Measurements from ENCODE around the gene ESAM.
"Not testable (repeated sequence)": the region's sequence is repeated elsewhere in the genome, so short reads cannot be mapped to it uniquely, and the experiment has no call there.

ESAM gene

DNA sequence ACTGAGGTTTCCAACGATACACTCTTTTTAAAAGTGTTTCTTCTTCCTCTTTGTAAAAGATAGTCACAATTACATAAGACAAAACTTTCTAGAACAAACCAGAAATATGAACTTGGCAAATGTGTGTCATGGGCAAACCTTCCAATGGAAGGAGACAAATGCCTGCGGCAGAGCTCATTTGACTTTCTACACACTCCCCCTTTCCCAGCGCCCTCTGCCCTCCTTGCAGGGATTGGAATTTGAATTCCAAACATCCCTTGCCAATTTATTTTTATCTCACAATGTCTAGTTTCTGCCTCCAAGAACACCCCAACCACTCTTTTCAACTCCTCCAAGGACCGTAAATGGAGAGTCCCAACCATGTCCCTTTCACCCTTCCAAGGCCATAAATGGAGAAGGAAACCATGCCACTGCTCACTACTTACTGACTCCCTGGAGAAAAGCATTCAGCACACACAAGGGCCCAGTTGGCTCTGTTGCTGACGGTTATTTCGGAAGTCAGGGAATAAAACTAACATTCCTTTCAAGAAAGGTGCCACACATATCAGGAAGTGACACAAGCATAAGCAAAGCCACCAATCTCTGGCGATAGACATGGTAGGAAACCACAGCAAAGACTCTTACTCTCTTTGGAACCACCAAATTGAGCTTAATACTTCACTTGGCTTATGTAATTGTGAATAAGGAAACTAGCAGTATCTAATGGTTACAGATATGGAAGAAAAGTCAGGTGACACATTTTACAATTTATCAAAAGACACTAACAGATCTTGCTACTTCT, 15.0 kb upstream of the ESAM start:
- no peak for DNase-seq (ENCODE audit: low read depth, low spot score)
- no peak overlapping the region for H3K27ac ChIP-seq

DNA sequence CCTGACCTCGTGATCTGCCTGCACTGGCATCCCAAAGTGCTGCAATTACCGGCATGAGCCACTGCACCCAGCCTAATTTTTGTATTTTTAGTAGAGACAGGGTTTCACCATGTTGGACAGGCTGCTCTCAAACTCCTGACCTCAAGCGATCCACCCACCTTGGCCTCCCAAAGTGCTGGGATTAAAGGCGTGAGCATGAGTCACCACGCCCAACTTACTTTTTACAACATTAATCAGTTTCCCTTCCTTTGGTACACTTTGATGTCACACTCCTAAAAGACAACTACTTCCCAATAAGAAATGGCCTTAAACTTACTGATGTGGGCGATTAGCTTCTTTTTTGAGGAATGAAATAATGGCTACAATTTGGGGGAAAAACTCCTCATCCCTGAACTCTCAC, 8.9 kb upstream of the ESAM start:
- not testable (repeated sequence) for H3K27ac ChIP-seq

GRCh38 chr11:124769806-124770774, 8.0 kb upstream of the ESAM start:
- no peak for DNase-seq (ENCODE audit: low read depth, low spot score)
- no peak overlapping the region for H3K27ac ChIP-seq

More for the DNA sequence above, 8.9 kb upstream of the ESAM start:
- not testable (repeated sequence) for DNase-seq (ENCODE audit: low read depth, low spot score)

DNA sequence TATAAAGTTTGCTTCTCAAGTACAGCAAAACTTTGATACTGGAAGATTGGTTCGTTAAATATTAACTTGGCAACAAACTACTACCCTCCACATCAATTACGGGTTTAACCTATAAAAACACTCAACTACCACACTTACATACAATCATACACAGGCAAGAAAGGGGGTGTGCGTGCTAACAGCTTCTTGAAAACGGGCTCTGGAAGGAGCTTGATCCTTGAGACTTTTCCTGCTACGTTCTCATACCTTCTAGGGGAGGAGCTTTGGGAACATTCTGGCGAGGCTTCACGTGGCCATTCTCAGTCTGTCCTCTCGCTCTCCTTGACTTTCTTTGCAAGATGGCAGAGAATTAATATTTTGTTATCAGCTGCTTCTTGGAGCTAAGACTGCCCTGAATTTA, 6.8 kb upstream of the ESAM start:
- no peak overlapping the region for H3K27ac ChIP-seq
- DNase-seq (ENCODE audit: low read depth, low spot score): no peak

- no peak overlapping the region for H3K27ac ChIP-seq
- DNase-seq (ENCODE audit: low read depth, low spot score): no peak
Measured at GRCh38 chr11:124766156-124766555, 4.1 kb upstream of the ESAM start.

DNA sequence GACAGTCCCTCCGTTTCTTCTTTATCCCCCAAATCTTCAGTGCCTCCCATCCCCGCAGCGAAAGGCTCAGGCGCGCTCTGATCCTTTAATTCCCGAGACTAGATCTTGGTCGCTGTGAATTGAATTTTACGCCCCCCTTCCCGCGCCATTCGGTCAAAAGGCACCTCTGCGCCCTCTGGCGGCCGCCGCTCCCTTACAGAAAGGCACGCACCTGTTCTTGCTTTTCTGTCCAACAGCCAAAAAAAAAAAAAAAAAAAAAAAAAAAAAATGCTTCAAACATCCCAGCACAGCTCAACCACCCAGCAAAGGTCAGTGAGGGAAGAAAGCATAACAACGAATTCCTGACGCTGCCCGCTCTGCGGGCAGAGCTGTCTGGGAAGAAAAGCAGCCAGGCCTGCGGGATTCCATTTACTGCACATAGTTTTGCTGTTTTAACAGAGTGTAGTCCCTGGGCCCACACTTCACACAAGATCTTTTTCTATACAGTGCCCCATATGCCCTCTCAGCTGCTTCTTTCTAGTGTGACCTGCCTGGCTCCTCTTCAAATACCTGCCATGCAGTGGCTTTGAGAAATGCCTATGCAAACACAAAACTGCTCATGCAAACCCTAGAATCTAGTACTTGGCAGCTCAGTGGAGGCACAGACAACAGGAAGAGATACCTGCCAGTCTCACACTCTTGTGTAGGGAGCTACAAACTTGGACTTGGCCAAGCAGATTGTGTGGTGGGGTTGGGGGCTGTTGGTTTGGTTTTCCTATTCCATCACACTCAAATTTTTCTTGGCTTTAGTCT, 1.3 kb upstream of the ESAM start:
- no peak for DNase-seq (ENCODE audit: low read depth, low spot score)
- no peak overlapping the region for H3K27ac ChIP-seq

GRCh38 chr11:124762624-124763155, 600 bp upstream of the ESAM start:
- no peak overlapping the region for H3K27ac ChIP-seq
- DNase-seq (ENCODE audit: low read depth, low spot score): no peak

- H3K27ac ChIP-seq: no peak overlapping the region
- no peak for DNase-seq (ENCODE audit: low read depth, low spot score)
Measured at GRCh38 chr11:124761301-124762104, 587 bp downstream of the ESAM start.

GRCh38 chr11:124760806-124761205, 1.3 kb downstream of the ESAM start:
- H3K27ac ChIP-seq: no peak overlapping the region
- DNase-seq (ENCODE audit: low read depth, low spot score): no peak

- no peak overlapping the region for H3K27ac ChIP-seq
- DNase-seq (ENCODE audit: low read depth, low spot score): no peak
Measured at GRCh38 chr11:124760205-124760652, 1.9 kb downstream of the ESAM start.

GRCh38 chr11:124759266-124760204, 2.6 kb downstream of the ESAM start:
- no peak for DNase-seq (ENCODE audit: low read depth, low spot score)
- H3K27ac ChIP-seq: no peak overlapping the region

DNA sequence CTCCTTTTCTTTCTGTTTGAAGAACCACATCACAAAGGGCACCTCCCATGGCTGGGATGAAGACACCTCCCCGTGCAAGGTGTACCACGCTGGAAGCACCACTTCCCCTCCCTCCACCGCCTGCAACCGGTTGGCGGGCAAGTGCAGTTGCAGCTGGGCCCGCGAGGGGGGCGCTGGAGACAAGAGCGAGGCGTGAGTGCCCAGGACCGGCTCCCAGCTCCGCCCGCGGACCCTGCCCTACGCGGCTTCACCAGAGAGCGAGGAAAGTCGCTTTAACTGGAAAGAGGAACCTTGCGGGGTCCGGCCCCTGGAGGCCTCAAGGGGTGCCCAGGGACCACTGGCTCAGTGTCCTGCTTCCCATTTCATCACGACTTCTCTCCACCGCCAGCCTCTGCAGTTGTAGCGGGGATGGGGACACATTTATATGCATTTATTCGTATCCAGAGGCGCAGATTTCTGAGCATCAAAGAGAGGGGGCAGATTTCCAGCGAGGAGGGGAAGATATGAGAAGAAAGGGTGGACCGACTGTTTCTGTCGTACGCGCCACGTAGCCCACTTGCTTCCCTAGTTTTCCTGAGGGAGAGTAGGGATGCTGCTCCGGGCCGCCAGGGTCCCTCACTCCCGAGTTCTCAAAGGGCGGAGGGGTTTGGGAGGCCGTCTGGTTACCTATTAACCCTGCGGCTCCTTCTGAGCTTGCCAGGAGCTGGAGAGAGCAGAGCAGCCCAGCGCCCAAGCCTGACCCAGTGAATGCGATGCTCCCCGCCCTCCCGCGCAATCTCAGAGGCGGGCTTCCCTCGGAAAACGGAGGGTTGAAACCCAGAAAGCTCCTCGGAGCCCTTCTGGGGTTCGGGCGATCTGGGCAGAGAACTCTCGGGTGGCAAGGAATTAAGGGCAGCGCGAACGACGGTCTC, 3.5 kb downstream of the ESAM start:
- DNase-seq (ENCODE audit: low read depth, low spot score): no peak

DNA sequence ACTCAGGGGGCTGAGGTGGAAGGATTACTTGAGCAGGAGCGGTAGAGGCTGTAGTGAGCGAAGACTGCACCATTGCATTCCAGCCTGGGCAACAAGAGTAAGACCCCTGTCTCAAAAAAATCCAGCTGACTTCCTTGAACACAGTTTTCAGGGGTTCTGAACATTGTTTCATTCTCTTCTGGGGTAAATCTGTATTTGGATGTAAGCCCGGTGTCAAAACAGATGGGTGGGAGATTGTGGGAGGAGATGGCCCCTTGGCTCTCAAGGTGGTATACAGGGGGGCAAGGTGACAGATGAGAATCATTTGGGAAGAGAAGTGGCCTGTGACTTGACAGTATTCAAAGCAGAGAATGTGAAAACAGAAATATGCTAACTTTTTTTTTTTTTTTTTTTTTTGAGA, 4.8 kb downstream of the ESAM start:
- DNase-seq (ENCODE audit: low read depth, low spot score): no peak
- H3K27ac ChIP-seq: no peak overlapping the region

More for the DNA sequence above, 3.5 kb downstream of the ESAM start:
- no peak overlapping the region for H3K27ac ChIP-seq

DNA sequence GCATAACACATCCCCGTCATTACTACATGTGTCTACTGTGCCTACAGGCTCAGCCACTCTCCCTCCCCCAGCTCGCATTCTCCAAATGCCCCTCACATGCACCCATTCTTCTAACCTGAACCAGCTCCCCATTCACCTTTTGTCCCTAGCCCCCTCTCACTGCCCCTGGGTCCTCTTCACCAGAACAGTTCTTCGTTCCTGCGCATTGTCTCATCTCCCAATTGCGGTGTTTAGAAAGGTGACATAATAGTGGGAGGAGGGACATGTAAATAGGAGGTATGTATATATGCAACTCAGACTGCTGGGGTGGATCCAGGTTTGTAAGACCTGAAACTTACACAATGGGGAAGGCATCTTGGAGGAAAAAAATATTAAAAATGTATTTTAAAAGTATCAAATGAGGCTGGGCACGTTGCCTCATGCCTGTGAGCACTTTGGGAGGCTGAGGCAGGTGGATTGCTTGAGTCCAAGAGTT, 5.3 kb downstream of the ESAM start:
- DNase-seq (ENCODE audit: low read depth, low spot score): no peak
- no peak overlapping the region for H3K27ac ChIP-seq

- DNase-seq (ENCODE audit: low read depth, low spot score): no peak
- no peak overlapping the region for H3K27ac ChIP-seq
Measured at GRCh38 chr11:124756033-124756752, 5.9 kb downstream of the ESAM start.

DNA sequence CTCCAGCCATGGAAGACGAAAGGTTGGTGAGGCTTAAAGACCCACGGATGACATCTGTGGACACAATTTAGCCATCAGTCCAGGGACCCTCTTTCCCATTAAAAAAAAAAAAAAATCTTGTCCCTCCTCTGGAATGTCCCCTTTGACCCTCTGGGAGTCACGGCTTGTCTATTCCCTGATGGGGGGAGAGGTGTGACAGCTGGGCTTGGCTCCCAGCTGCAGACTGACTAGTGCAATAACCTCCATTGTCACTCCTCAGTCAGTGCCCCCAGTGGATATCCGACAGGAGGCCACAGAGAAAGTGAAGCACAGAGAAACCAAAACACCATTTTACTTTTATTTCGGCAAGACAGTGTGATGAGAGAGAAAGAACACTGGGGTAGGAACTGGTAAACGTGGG, 7.4 kb downstream of the ESAM start:
- no peak for DNase-seq (ENCODE audit: low read depth, low spot score)
- H3K27ac ChIP-seq: no peak overlapping the region

All from epithelial cell of prostate (primary cell).